ENCODE measurements around the gene ZDHHC5. TPM values are rescaled to one million over a fixed set of nuclear protein-coding genes. Genes with fewer than 3 reads are reported as not detected.
"Not testable (repeated sequence)": the region's sequence is repeated elsewhere in the genome, so short reads cannot be mapped to it uniquely, and the experiment has no call there.

ZDHHC5 gene
- total RNA-seq, 2 donors from 2014 or later = 58.2 to 79.9 TPM

DNA sequence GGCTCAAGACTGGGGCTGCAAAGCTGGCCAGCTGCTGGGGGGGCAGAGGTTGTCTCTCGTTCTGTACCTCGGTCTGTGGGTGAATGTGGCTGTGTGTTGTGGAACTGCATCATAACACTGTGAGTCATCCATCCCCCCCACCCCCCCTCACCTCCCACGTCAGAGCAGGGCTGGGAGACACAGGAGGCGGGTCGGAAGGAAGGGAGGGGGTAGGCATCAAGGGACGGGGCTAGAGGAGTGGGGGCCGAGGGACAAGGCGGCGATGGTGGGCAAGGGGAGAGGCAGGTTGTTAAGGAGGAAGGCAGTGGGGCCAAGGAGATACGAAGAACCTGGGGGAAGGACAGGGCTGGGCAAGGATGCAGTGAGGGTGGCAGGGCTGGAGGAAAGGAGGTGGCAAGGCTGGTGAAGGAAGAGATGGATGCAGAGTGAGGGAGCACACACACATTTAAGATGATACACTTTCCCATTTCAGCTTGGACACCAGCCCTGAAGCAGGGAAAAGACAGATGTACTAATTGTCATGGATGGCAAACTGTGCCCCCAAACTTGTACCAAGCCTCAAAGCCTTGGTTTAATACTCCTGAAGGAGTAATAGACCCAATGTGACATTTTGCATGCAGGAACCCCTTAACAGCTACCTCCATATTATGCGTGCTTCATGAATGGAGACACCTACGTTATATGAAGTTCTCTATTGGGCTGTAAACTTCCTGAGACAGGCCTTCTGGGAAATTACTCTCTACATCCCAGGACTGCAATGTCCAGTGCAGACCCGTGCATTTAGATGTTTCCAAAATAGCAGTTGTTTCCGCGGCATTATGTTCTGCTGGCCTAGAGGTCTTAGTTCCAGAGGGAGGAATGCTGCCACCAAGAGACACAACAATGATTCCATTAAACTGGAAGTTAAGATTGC lies 17.8 kb upstream of the ZDHHC5 start, which contains the start of gene YPEL4:
TSS of gene YPEL4 (minus strand) at position 87 of the 913 bp plus-strand sequence. CDS start 2,805 bp downstream, outside the sequence.
- ATAC-seq (replicated peaks) = peak; percentile 79
- H3K4me3 Mint-ChIP-seq = peak within 1 kb of the TSS; percentile 64
- H3K36me3 Mint-ChIP-seq (ENCODE audit: low read depth) = no peaks in the 10 kb centered on the region
- no peaks in the 10 kb centered on the region for H3K9me3 Mint-ChIP-seq
- peaks cover 11% of the 10 kb centered on the region for H3K4me1 Mint-ChIP-seq
- peaks cover 34% of the 10 kb centered on the region for H3K27me3 Mint-ChIP-seq
- H3K27ac Mint-ChIP-seq = peak within 1 kb of the TSS; percentile 21

- peaks cover 11% of the 10 kb centered on the region for H3K4me1 Mint-ChIP-seq
- no peak for ATAC-seq (replicated peaks)
- H3K4me3 Mint-ChIP-seq = no peak overlapping the region
- H3K27me3 Mint-ChIP-seq = peaks cover 31% of the 10 kb centered on the region
- no peak overlapping the region for H3K27ac Mint-ChIP-seq
- no peaks in the 10 kb centered on the region for H3K9me3 Mint-ChIP-seq
- H3K36me3 Mint-ChIP-seq (ENCODE audit: low read depth) = no peaks in the 10 kb centered on the region
Measured at GRCh38 chr11:57650739-57651090, 17.2 kb upstream of the ZDHHC5 start.

GRCh38 chr11:57651408-57651807 lies 16.5 kb upstream of the ZDHHC5 start:
- no peaks in the 10 kb centered on the region for H3K9me3 Mint-ChIP-seq
- peaks cover 9% of the 10 kb centered on the region for H3K4me1 Mint-ChIP-seq
- no peak for ATAC-seq (replicated peaks)
- no peak overlapping the region for H3K27ac Mint-ChIP-seq
- H3K27me3 Mint-ChIP-seq = peaks cover 24% of the 10 kb centered on the region
- no peak overlapping the region for H3K4me3 Mint-ChIP-seq
- no peaks in the 10 kb centered on the region for H3K36me3 Mint-ChIP-seq (ENCODE audit: low read depth)

DNA sequence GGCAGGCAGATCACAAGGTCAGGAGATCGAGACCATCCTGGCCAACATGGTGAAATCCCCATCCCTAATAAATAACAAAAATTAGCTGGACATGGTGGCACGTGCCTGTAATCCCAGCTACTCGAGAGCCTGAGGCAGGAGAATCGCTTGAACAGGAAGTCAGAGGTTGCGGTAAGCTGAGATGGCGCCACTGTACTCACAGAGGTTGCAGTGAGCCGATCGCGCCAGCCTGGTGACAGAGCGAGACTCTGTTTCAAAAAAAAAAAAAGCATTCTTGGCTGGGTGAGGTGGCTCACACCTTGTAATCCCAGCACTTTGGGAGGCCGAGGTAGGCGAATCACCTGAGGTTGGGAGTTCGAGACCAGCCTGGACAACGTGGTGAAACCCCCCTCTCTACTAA lies 15.7 kb upstream of the ZDHHC5 start:
- H3K4me3 Mint-ChIP-seq = peak overlapping the region; percentile 28
- H3K9me3 Mint-ChIP-seq; ATAC-seq (replicated peaks); H3K27ac Mint-ChIP-seq; H3K4me1 Mint-ChIP-seq; H3K36me3 Mint-ChIP-seq (ENCODE audit: low read depth): not testable (repeated sequence)
- peaks cover 16% of the 10 kb centered on the region for H3K27me3 Mint-ChIP-seq

GRCh38 chr11:57652662-57653061 lies 15.3 kb upstream of the ZDHHC5 start:
- no peaks in the 10 kb centered on the region for H3K9me3 Mint-ChIP-seq
- H3K27ac Mint-ChIP-seq = no peak overlapping the region
- ATAC-seq (replicated peaks) = no peak
- H3K4me1 Mint-ChIP-seq = peaks cover 7% of the 10 kb centered on the region
- peaks cover 3% of the 10 kb centered on the region for H3K36me3 Mint-ChIP-seq (ENCODE audit: low read depth)
- peak overlapping the region; percentile 28 for H3K4me3 Mint-ChIP-seq
- H3K27me3 Mint-ChIP-seq = peaks cover 11% of the 10 kb centered on the region

- Mint-ChIP-seq H3K36me3 (ENCODE audit: low read depth) (peaks cover 7% of the 10 kb centered on the region), H3K4me3 (peak overlapping the region; percentile 28), H3K4me1 (peaks cover 10% of the 10 kb centered on the region), H3K9me3 (no peaks in the 10 kb centered on the region), H3K27ac (no peak overlapping the region), H3K27me3 (peaks cover 6% of the 10 kb centered on the region)
- no peak for ATAC-seq (replicated peaks)
Measured at GRCh38 chr11:57653163-57653562, 14.8 kb upstream of the ZDHHC5 start.

DNA sequence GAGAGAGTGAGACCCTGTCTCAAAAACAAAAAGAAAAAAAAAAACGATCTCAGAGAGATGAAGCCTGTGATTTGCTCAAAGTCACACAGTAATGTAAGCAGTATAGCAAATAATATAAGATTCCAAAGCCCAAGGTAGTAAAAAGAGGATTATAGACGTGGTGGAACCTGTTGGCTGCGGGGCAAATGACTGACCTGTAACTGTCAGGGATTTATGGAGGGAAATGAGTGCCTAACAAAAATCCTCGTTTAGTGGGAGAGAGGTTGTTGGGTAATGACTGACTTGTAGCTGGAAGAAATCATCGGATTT lies 11.1 kb upstream of the ZDHHC5 start:
- Mint-ChIP-seq H3K27me3 (no peaks in the 10 kb centered on the region), H3K36me3 (ENCODE audit: low read depth) (peaks cover 40% of the 10 kb centered on the region), H3K9me3 (no peaks in the 10 kb centered on the region), H3K4me1 (peaks cover 11% of the 10 kb centered on the region), H3K27ac (peak overlapping the region; percentile 95), H3K4me3 (peak overlapping the region; percentile 95)
- no peak for ATAC-seq (replicated peaks)

DNA sequence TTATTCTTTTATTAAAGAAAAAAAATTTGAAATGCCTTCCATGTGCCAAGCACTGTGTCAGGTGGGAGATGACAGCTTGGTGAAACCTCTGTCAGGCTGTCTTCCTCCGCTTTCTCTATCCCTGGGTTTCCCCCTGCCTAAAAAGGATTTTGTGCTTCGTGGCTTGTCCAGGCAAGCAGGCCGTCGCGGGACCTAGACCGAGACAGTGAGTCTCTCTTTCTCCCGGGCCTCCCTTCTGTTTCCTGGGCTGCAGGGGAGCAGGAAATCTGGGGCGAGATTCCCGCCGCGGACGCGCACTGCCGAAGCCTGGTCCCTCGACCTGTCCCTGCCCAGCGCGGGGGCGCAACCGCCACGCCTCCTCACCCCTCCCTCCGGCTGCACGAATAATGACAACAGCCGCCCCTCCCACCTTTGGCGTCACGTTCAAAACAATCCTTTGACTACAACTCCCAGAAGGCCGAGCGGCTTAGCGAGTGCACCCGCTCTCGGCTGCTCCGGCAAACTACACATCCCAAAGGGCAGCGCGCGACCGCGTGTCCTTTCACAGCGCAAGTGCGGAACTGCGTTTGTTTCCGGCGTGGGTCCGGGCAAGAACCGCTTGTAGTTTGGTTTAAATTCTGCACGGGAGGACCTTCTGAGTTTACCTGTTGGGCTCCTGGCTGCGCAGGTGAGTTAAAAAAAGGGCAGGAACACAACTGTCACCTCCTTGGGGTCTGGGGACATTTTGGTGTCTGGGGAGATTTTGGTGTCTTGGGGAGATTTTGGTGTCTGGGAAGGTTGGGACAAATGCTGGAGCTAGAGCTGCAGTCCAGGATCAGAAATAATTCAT lies 10.5 kb upstream of the ZDHHC5 start, which contains the start of gene CLP1:
TSS of gene CLP1 (plus strand) at position 569 of the 829 bp plus-strand sequence. CDS start 1,715 bp downstream, outside the sequence.
- Mint-ChIP-seq H3K4me3 (peak within 1 kb of the TSS; percentile 95), H3K36me3 (ENCODE audit: low read depth) (peaks cover 46% of the 10 kb centered on the region), H3K27ac (peak within 1 kb of the TSS; percentile 95), H3K27me3 (no peaks in the 10 kb centered on the region), H3K4me1 (peaks cover 11% of the 10 kb centered on the region), H3K9me3 (no peaks in the 10 kb centered on the region)
- peak; percentile 98 for ATAC-seq (replicated peaks)

DNA sequence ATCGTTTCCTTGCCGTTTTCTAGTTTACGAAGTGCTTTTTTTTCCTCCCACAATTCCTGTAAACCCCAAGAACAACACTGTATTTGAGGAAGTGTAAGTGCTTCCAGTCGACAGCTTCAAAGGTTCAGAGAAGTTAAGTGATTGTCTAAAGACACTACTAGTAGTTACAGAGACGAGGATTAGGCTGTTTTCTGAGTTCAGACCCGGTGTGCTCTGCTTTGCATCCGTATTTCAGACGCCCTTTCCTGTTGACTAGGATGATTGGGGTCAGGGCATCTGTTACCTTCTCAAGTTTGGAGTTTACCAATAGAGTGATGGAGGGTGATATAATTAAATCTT lies 9.9 kb upstream of the ZDHHC5 start:
- H3K27ac Mint-ChIP-seq = peak overlapping the region; percentile 95
- H3K9me3 Mint-ChIP-seq = no peaks in the 10 kb centered on the region
- no peak for ATAC-seq (replicated peaks)
- H3K27me3 Mint-ChIP-seq = no peaks in the 10 kb centered on the region
- H3K36me3 Mint-ChIP-seq (ENCODE audit: low read depth) = peaks cover 52% of the 10 kb centered on the region
- H3K4me1 Mint-ChIP-seq = peaks cover 11% of the 10 kb centered on the region
- peak overlapping the region; percentile 95 for H3K4me3 Mint-ChIP-seq

DNA sequence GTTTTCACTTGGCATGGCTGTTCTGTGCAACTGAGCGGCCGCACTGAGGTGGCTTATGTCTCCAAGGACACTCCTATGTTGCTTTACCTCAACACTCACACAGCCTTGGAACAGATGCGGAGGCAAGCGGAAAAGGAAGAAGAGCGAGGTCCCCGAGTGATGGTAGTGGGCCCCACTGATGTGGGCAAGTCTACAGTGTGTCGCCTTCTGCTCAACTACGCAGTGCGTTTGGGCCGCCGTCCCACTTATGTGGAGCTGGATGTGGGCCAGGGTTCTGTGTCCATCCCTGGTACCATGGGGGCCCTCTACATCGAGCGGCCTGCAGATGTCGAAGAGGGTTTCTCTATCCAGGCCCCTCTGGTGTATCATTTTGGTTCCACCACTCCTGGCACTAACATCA lies 8.2 kb upstream of the ZDHHC5 start:
- ATAC-seq (replicated peaks) = no peak
- Mint-ChIP-seq H3K4me3 (peak overlapping the region; percentile 95), H3K27me3 (no peaks in the 10 kb centered on the region), H3K27ac (no peak overlapping the region), H3K36me3 (ENCODE audit: low read depth) (peaks cover 52% of the 10 kb centered on the region), H3K4me1 (peaks cover 11% of the 10 kb centered on the region), H3K9me3 (no peaks in the 10 kb centered on the region)

GRCh38 chr11:57662893-57663292 lies 5.0 kb upstream of the ZDHHC5 start:
- Mint-ChIP-seq H3K4me3 (no peak overlapping the region), H3K27ac (no peak overlapping the region), H3K27me3 (no peaks in the 10 kb centered on the region), H3K9me3 (no peaks in the 10 kb centered on the region), H3K4me1 (peaks cover 7% of the 10 kb centered on the region), H3K36me3 (ENCODE audit: low read depth) (peaks cover 58% of the 10 kb centered on the region)
- no peak for ATAC-seq (replicated peaks)

DNA sequence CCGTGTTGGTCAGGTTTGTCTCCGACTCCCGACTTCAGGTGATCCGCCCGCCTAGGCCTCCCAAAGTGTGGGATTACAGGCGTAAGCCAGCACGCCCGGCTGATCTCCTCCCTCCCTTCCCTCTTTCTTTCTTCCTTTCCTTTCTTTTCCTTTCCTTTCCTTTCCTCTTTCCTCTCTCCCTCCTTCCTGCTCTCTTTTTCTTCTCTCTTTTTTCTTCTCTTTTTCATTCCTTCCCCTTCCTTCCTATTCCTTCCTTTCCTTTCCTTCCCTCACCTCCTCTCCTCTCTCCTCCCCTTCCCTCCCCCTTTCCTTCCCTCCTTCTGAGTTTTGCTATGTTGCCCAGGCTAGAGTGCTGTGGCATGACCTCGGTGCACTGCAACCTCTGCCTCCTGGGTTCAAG lies 3.9 kb upstream of the ZDHHC5 start:
- H3K4me1 Mint-ChIP-seq = peaks cover 3% of the 10 kb centered on the region
- no peaks in the 10 kb centered on the region for H3K9me3 Mint-ChIP-seq
- no peak overlapping the region for H3K4me3 Mint-ChIP-seq
- no peaks in the 10 kb centered on the region for H3K27me3 Mint-ChIP-seq
- ATAC-seq (replicated peaks) = no peak
- H3K27ac Mint-ChIP-seq = no peak overlapping the region
- peaks cover 59% of the 10 kb centered on the region for H3K36me3 Mint-ChIP-seq (ENCODE audit: low read depth)

DNA sequence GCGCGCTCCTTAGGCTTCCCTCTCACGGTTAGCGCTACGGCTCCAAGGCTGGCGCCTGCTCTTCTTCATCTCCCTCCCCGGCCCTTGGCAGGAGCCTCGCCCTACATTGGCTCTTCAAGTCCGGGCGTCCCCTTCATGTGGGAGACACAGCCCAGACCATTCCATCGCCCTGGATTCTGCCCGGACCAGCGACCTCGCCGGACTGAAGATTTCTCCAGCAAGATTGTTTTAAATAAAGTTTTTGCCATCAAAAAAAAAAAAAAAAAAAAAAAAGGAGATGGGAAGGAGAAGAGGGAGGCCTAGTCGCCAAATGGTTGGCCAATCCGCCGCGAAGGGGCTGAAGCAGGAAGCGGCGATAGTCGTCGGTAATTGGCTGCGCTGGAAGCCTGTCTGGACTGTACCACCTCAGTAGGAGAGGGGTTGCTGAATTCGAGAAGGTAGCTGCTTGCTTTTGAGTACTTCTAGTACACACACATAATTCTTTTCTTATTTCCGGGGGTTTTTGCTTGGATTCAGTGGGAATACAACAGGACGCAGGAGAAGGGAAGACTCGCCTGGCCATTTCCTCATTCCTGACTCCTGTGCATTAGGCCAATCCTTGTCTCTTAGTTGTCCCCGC lies 688 bp upstream of the ZDHHC5 start:
- Mint-ChIP-seq H3K4me3 (peak overlapping the region; percentile 99), H3K4me1 (peaks cover 9% of the 10 kb centered on the region), H3K27ac (peak overlapping the region; percentile 98), H3K27me3 (no peaks in the 10 kb centered on the region), H3K9me3 (no peaks in the 10 kb centered on the region), H3K36me3 (ENCODE audit: low read depth) (peaks cover 55% of the 10 kb centered on the region)
- peak; percentile 74 for ATAC-seq (replicated peaks)

GRCh38 chr11:57668434-57668782 lies 494 bp downstream of the ZDHHC5 start:
- Mint-ChIP-seq H3K9me3 (no peaks in the 10 kb centered on the region), H3K27ac (peak overlapping the region; percentile 98), H3K4me1 (peaks cover 16% of the 10 kb centered on the region), H3K36me3 (ENCODE audit: low read depth) (peaks cover 59% of the 10 kb centered on the region), H3K4me3 (peak overlapping the region; percentile 99), H3K27me3 (no peaks in the 10 kb centered on the region)
- peak; percentile 4 for ATAC-seq (replicated peaks)

Data from activated T-helper 17 cell treated with anti-CD3 and anti-CD28 coated beads, Interleukin-2, amount 50 U/mL, for 72 hours (primary cell).